Osteoblast (primary cell): ENCODE data around the gene TMEM109. TPM values are rescaled to one million over a fixed set of nuclear protein-coding genes. Genes with fewer than 3 reads are reported as not detected.
A peak's percentile ranks its signal among the peaks of the same experiment; 100 is the strongest.

Experiments used
- DNase-seq: peaks from one replicate; pipeline ENCODE4 v3.0.0; 2011; ENCODE audit warnings: low spot score, mixed read lengths; ENCODE audit not compliant: insufficient read length; ENCODE audit errors: missing footprints
- H2AFZ ChIP-seq: 2 replicates; pipeline ENCODE4 v1.6.0; 2011; ENCODE audit warnings: mild to moderate bottlenecking, low read length
- H3K27ac ChIP-seq: 2 replicates; pipeline ENCODE4 v1.5.1; 2011; ENCODE audit warnings: mild to moderate bottlenecking, low read depth, low read length, moderate library complexity
- H3K27me3 ChIP-seq: 2 replicates; pipeline ENCODE4 v1.6.0; 2012; ENCODE audit warnings: mild to moderate bottlenecking, control low read depth, inconsistent platforms, low read length, moderate library complexity; ENCODE audit not compliant: insufficient read depth
- H3K36me3 ChIP-seq: 2 replicates; pipeline ENCODE4 v1.5.1; 2011; ENCODE audit warnings: mild to moderate bottlenecking, low read length, control low read depth, moderate library complexity; ENCODE audit not compliant: insufficient read depth
- H3K4me1 ChIP-seq: 2 replicates; pipeline ENCODE4 v1.5.1; 2011; ENCODE audit warnings: mild to moderate bottlenecking, low read length, control low read depth, moderate library complexity; ENCODE audit not compliant: insufficient read depth
- H3K4me2 ChIP-seq: 2 replicates; pipeline ENCODE4 v1.6.0; 2011; ENCODE audit warnings: mild to moderate bottlenecking, low read length; ENCODE audit not compliant: insufficient read depth
- H3K4me3 ChIP-seq: fragments of 200-600 bp; sonication (generic); 3 replicates; pipeline ENCODE4 v1.5.1; 2012; ENCODE audit warnings: mild to moderate bottlenecking, low read length, inconsistent platforms; ENCODE audit not compliant: insufficient read depth
- H3K79me2 ChIP-seq: 2 replicates; pipeline ENCODE4 v1.6.0; 2012; ENCODE audit warnings: mild to moderate bottlenecking, low read length, control low read depth, inconsistent platforms; ENCODE audit not compliant: insufficient read depth
- H3K9me3 ChIP-seq: 2 replicates; pipeline ENCODE4 v1.5.1; 2011; ENCODE audit warnings: low read depth, low read length, control low read depth
- H4K20me1 ChIP-seq: 2 replicates; pipeline ENCODE4 v1.6.0; 2012; ENCODE audit warnings: mild to moderate bottlenecking, low read length, control low read depth; ENCODE audit not compliant: insufficient read depth
- CTCF ChIP-seq: IDR thresholded peaks from 2 replicates; pipeline ENCODE4 v1.5.1; 2011; ENCODE audit warnings: mild to moderate bottlenecking, low read depth, low read length, moderate library complexity; ENCODE audit errors: extremely low read depth
- total RNA-seq: library from RNA; depleted of rRNA; stranded (reverse); fragments of >200 nt; gene quantifications from 2 replicates; pipeline ENCODE4 v1.2.3, GENCODE V29; 2012

Gene TMEM109
- total RNA-seq, 1 donor = 36.6 TPM

- H4K20me1 ChIP-seq = peaks cover 28% of the 10 kb centered on the region
- DNase-seq = no peak
- H3K4me1 ChIP-seq = peaks cover 20% of the 10 kb centered on the region
- peaks cover 38% of the 10 kb centered on the region for H3K79me2 ChIP-seq
- H3K27me3 ChIP-seq = peaks cover 2% of the 10 kb centered on the region
- peak overlapping the region; percentile 96 for H3K4me2 ChIP-seq
- no peaks in the 10 kb centered on the region for H3K9me3 ChIP-seq
- H2AFZ ChIP-seq = peak overlapping the region; percentile 6
- peaks cover 32% of the 10 kb centered on the region for H3K36me3 ChIP-seq
- H3K4me3 ChIP-seq = peak overlapping the region; percentile 89
- H3K27ac ChIP-seq = peak overlapping the region; percentile 76
- TF ChIP-seq CTCF = no peak
Measured at GRCh38 chr11:60905047-60905446, 8.9 kb upstream of the TMEM109 start.

- Histone ChIP-seq H3K4me2 (peak overlapping the region; percentile 96), H3K9me3 (no peaks in the 10 kb centered on the region), H3K4me3 (peak overlapping the region; percentile 89), H4K20me1 (peaks cover 28% of the 10 kb centered on the region), H3K27ac (peak overlapping the region; percentile 76), H3K79me2 (peaks cover 38% of the 10 kb centered on the region), H3K36me3 (peaks cover 26% of the 10 kb centered on the region), H3K27me3 (peaks cover 7% of the 10 kb centered on the region), H2AFZ (peak overlapping the region; percentile 86), H3K4me1 (peaks cover 20% of the 10 kb centered on the region)
- DNase-seq = peak; percentile 87
- TF ChIP-seq CTCF = no peak
Measured at GRCh38 chr11:60905551-60906113, 8.3 kb upstream of the TMEM109 start.

- Histone ChIP-seq H4K20me1 (peaks cover 28% of the 10 kb centered on the region), H3K9me3 (no peaks in the 10 kb centered on the region)
- peak; percentile 98 for DNase-seq
Measured at GRCh38 chr11:60906132-60906972, 7.6 kb upstream of the TMEM109 start, which contains the start of gene PRPF19. Gene PRPF19, minus strand, starts transcription at chr11:60906585. Its CDS starts 203 bp downstream, at chr11:60906382.

More at GRCh38 chr11:60906132-60906972, 7.6 kb upstream of the TMEM109 start, which contains the start of gene PRPF19:
- H3K27me3 ChIP-seq = peaks cover 14% of the 10 kb centered on the region
- H3K4me1 ChIP-seq = peaks cover 20% of the 10 kb centered on the region
- H3K27ac ChIP-seq = peak within 1 kb of the TSS; percentile 76
- H3K79me2 ChIP-seq = peaks cover 38% of the 10 kb centered on the region
- H3K36me3 ChIP-seq = peaks cover 21% of the 10 kb centered on the region
- H3K4me2 ChIP-seq = peak within 1 kb of the TSS; percentile 96
- peak within 1 kb of the TSS; percentile 97 for H2AFZ ChIP-seq
- peak within 1 kb of the TSS; percentile 89 for H3K4me3 ChIP-seq
- TF ChIP-seq CTCF = no peak
